ENCODE measurements around the gene OBP2A.
"Not testable (repeated sequence)": the region's sequence is repeated elsewhere in the genome, so short reads cannot be mapped to it uniquely, and the experiment has no call there.

The OBP2A gene

GRCh38 chr9:135524130-135524861, 21.6 kb upstream of the OBP2A start:
- TF ChIP-seq CTBP1 (IDR thresholded peaks at IDR 0.05; ENCODE audit: borderline replicate concordance) (no peak), NFRKB (IDR thresholded peaks at IDR 0.05) (no peak), ELF4 (IDR thresholded peaks at IDR 0.05) (no peak), SUZ12 (IDR thresholded peaks at IDR 0.05) (no peak), PKNOX1 (IDR thresholded peaks at IDR 0.05) (no peak), HDGF (IDR thresholded peaks at IDR 0.05; ENCODE audit: borderline replicate concordance) (no peak), ARNT (IDR thresholded peaks at IDR 0.05) (no peak), ZNF384 (IDR thresholded peaks at IDR 0.05) (no peak), L3MBTL2 (conservative IDR thresholded peaks at IDR 0.05) (no peak), LEF1 (IDR thresholded peaks at IDR 0.05; ENCODE audit: borderline replicate concordance) (no peak), FOXK2 (IDR thresholded peaks at IDR 0.05) (no peak), FOXA1 (IDR thresholded peaks at IDR 0.05) (no peak), TARDBP (IDR thresholded peaks at IDR 0.05) (no peak), FOXM1 (IDR thresholded peaks at IDR 0.05; ENCODE audit: borderline replicate concordance) (no peak), BHLHE40 (IDR thresholded peaks at IDR 0.05; ENCODE audit: borderline replicate concordance) (no peak)
- DNase-seq (ENCODE audit: extremely low spot score), result no peak
- ChIA-PET POLR2A (no interaction called here), CTCF (no interaction called here)

- ChIA-PET POLR2A (no interaction called here), CTCF (no interaction called here)
- TF ChIP-seq HDGF (IDR thresholded peaks at IDR 0.05; ENCODE audit: borderline replicate concordance) (no peak), NFRKB (IDR thresholded peaks at IDR 0.05) (no peak), TARDBP (IDR thresholded peaks at IDR 0.05) (no peak), PKNOX1 (IDR thresholded peaks at IDR 0.05) (no peak), FOXK2 (IDR thresholded peaks at IDR 0.05) (no peak), FOXA1 (IDR thresholded peaks at IDR 0.05) (no peak), SP1 (IDR thresholded peaks at IDR 0.05) (no peak), BHLHE40 (IDR thresholded peaks at IDR 0.05; ENCODE audit: borderline replicate concordance) (no peak), CTBP1 (IDR thresholded peaks at IDR 0.05; ENCODE audit: borderline replicate concordance) (no peak), FOXM1 (IDR thresholded peaks at IDR 0.05; ENCODE audit: borderline replicate concordance) (no peak), ZNF384 (IDR thresholded peaks at IDR 0.05) (no peak), ELF4 (IDR thresholded peaks at IDR 0.05) (no peak), LEF1 (IDR thresholded peaks at IDR 0.05; ENCODE audit: borderline replicate concordance) (no peak), L3MBTL2 (conservative IDR thresholded peaks at IDR 0.05) (no peak), SUZ12 (IDR thresholded peaks at IDR 0.05) (no peak), ARNT (IDR thresholded peaks at IDR 0.05) (no peak)
- DNase-seq (ENCODE audit: extremely low spot score), result no peak
These were observed 20.5 kb upstream of the OBP2A start for GRCh38 chr9:135525241-135526088.

GRCh38 chr9:135526089-135526729, 19.7 kb upstream of the OBP2A start:
- TF ChIP-seq SUZ12 (IDR thresholded peaks at IDR 0.05) (no peak), ARNT (IDR thresholded peaks at IDR 0.05) (no peak), LEF1 (IDR thresholded peaks at IDR 0.05; ENCODE audit: borderline replicate concordance) (no peak), FOXA1 (IDR thresholded peaks at IDR 0.05) (no peak), CTBP1 (IDR thresholded peaks at IDR 0.05; ENCODE audit: borderline replicate concordance) (no peak), TARDBP (IDR thresholded peaks at IDR 0.05) (no peak), ZNF384 (IDR thresholded peaks at IDR 0.05) (no peak), L3MBTL2 (conservative IDR thresholded peaks at IDR 0.05) (no peak), SP1 (IDR thresholded peaks at IDR 0.05) (no peak), BHLHE40 (IDR thresholded peaks at IDR 0.05; ENCODE audit: borderline replicate concordance) (no peak), ELF4 (IDR thresholded peaks at IDR 0.05) (no peak)
- ChIA-PET POLR2A (no interaction called here), CTCF (no interaction called here)
- no peak for DNase-seq (ENCODE audit: extremely low spot score)

GRCh38 chr9:135526730-135527571, 19.0 kb upstream of the OBP2A start:
- ChIA-PET POLR2A (no interaction called here), CTCF (no interaction called here)
- no peak for DNase-seq (ENCODE audit: extremely low spot score)
- TF ChIP-seq L3MBTL2 (conservative IDR thresholded peaks at IDR 0.05) (no peak), ARNT (IDR thresholded peaks at IDR 0.05) (no peak), LEF1 (IDR thresholded peaks at IDR 0.05; ENCODE audit: borderline replicate concordance) (no peak), ZNF384 (IDR thresholded peaks at IDR 0.05) (no peak), FOXM1 (IDR thresholded peaks at IDR 0.05; ENCODE audit: borderline replicate concordance) (no peak), TARDBP (IDR thresholded peaks at IDR 0.05) (no peak), PKNOX1 (IDR thresholded peaks at IDR 0.05) (no peak), HDGF (IDR thresholded peaks at IDR 0.05; ENCODE audit: borderline replicate concordance) (no peak), FOXK2 (IDR thresholded peaks at IDR 0.05) (no peak), BHLHE40 (IDR thresholded peaks at IDR 0.05; ENCODE audit: borderline replicate concordance) (no peak), CTBP1 (IDR thresholded peaks at IDR 0.05; ENCODE audit: borderline replicate concordance) (no peak), FOXA1 (IDR thresholded peaks at IDR 0.05) (no peak), SP1 (IDR thresholded peaks at IDR 0.05) (no peak), SUZ12 (IDR thresholded peaks at IDR 0.05) (no peak), ELF4 (IDR thresholded peaks at IDR 0.05) (no peak), NFRKB (IDR thresholded peaks at IDR 0.05) (no peak)

GRCh38 chr9:135528842-135529435, 17.0 kb upstream of the OBP2A start:
- DNase-seq (ENCODE audit: extremely low spot score); CTCF ChIA-PET; POLR2A ChIA-PET: not testable (repeated sequence)

All from HEK293T (cell line).